HG03342 (cell line): ENCODE results near the gene ANO8.
"Not testable (repeated sequence)": the region's sequence is repeated elsewhere in the genome, so short reads cannot be mapped to it uniquely, and the experiment has no call there.

Experiments used
- ATAC-seq: cut with Tn5 transposase; IDR thresholded peaks from one replicate; pipeline ENCODE4 v1.9.1; 2021; ENCODE audit warnings: mild to moderate bottlenecking, moderate library complexity; ENCODE audit not compliant: unreplicated experiment

ANO8 gene

DNA sequence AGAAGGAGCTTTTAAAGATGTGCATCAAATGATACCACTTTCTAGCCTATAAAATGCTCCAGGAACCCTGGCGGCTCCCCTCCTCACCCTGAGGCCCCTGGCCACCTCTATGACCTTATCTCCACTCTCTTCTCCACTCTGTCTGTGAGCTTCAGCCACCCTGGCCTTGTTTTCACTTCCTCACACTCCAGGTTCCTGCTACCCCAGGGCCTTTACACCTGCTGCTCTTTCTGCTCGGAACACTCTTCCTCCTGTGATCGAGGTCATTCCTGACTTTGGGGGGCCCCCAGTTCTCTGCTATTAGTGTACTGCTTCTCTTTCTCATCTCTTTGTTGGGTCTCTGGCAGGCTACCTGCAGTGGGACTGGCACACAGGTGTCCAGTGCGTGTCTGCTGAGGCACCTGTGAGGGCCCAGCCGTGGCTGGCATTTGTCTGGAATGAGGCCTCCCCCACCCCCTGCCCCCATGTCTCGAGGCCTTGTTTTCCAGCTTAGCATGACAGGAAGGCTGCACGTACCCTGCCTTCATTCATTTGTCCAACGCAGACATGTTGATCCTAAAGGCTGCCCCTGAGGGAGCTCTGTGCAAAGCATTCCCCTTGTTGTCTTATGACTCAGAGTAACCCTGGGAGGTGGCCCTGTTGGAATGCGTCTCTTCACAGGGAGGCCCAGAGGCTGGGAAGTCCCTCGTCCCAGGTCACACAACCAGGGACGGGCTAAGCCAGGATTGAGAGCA is 23.0 kb downstream of the ANO8 start:
- ATAC-seq, result no peak

DNA sequence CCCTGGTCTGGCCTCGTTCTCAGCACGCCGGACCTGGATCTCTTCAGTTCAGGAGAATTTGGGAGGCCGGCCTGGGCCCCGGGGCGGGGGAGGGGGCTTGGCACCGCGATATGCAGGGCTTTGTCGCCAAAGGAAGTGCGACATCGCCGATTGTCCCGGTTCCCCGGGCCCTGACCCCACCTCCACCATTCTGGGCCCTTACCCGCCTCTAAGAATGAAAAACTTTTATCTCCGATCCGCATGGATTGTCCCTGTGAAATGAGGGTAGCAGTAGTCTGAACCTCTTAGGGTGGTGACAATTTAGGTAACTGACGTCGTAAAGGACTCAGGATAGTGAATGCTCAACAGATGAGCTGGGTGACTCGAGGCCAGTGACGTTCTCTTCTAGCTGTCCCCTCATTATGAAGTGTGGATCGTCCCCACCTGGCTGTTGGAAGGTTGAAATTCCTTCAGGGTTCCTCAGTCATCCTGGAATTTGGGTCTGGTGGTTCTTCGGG is 24.6 kb downstream of the ANO8 start:
- ATAC-seq, result no peak

DNA sequence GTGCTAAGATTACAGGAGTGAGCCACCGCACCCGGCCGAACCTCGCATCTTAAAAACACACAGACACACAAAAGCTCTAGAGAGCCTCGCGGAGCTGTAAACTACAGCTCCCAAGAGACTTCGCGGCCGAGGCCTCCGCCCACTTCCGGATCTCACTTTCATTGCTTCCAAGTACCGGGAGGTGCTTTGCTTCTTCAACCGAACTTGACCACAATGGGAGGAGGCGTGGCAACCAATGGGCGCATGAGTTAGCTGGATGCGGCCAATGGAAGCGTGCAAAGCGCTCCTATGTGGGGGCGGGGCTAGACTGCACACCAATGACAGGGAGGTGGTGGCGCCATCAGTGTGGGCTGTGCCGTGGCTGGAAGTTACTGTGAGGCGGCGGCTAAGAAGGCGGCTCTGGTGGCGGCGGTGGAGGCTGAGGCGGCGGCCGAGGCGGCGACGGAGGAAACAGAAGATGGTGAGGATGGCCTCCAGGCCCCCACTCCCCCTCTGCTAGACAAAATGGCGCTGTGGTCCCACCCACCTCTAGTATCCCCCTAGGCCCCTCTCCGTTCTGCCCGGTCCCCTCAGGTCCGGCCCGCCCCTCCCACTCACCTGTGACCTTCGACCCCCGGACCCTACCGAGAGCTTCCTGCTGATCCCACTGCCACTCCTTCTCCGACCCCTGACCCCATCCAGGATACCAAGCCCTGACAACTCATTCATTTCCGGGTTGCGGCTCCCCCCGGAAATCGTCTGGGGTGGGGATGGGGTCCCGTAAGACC is 25.3 kb downstream of the ANO8 start, which contains the start of gene DDA1:
TSS of gene DDA1 (plus strand) at position 366 of the 767 bp plus-strand sequence. CDS start at position 458, 92 bp downstream.
- ATAC-seq, result peak; percentile 60

DNA sequence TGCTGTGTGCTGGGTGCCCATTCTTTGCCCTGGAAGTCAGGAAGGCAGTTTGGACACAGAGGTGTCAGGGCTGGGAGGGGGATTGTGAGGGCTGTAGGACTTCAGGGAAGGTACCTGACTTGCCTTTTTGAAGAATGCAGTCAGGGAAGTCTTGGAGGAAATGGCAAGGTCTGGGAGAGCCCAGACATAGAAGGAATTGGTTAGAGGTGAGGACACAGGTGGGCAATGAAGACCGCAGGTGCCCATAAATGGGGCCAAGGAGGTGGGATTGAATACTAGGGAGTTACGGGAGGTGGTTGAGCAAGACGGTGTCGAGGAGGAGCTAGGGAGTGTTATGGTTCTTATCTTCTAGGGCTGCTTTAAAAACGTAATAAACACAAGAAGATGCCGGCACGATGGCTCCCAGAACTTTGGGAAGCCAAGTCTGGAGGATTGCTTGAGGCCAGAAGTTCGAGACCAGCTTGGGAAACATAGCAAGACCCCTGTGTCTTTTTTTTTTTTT is 26.7 kb downstream of the ANO8 start:
- ATAC-seq, result no peak

DNA sequence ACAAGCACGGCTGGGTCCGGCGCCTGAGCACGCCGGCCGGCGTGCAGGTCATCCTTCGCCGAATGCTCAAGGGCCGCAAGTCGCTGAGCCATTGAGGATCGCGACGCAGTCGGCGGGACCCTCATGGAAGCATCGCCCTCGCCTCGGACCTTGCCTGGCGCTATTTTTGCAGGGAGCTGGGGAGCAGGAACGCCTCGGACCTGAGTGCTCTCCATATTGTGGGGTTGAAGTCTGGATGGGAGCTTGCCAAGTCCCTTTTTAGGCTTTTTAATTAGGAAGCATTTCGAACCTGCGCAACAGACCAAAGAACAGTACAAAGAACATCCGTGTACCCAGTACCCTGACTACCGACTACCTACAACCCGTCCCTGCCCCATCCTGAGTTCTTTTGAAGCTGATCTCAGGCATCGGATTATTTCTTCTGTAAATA is 28.4 kb downstream of the ANO8 start:
- ATAC-seq, result no peak

DNA sequence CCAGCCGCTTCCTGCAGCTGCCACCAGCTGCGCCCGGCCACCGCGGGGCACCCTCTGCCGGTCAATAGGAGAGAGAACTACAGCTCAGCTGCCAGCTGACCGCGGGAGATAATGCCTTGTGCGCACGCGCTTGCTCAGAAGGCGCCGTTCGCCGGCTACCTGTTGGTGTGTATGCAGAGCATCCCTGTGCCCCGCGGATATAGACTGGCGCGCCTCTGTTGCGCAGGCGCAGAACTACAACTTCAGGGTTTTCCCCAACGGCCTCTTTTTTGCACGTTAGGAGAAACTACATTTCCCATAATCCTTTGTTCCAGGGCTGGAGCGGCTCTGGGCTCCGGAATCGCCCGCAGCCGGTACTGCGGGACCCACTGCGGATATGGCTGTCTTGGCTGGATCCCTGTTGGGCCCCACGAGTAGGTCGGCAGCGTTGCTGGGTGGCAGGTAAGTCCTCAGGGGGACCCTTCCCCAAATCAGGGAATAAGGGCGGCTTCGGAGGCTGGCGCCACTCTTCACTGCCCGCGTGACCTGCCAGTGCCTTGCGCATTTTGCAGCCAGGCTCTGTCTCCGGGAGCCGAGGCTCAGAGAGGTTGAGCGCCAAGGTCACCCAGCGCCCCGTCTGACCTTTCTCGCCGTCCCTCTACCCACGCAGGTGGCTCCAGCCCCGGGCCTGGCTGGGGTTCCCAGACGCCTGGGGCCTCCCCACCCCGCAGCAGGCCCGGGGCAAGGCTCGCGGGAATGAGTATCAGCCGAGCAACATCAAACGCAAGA is 29.0 kb downstream of the ANO8 start, which contains the start of gene MRPL34:
TSS of gene MRPL34 (plus strand) at position 356 of the 768 bp plus-strand sequence. CDS start at position 377, 21 bp downstream.
- peak; percentile 55 for ATAC-seq

DNA sequence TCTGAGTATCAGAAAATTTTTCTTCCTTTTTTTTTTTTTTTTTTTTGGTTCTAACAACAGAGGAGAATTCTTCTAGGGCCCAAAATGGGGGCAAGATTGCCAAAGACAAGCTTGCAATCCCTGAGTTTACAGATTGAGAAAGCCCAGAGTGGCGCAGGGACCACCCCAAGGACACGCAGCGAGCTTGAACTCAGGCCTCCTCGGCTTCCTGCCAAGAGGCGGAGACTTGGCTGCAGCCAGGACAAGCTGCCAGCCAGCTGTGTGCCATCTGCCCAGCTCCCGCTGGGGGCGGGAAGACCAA is 29.5 kb downstream of the ANO8 start:
- ATAC-seq, result no peak

DNA sequence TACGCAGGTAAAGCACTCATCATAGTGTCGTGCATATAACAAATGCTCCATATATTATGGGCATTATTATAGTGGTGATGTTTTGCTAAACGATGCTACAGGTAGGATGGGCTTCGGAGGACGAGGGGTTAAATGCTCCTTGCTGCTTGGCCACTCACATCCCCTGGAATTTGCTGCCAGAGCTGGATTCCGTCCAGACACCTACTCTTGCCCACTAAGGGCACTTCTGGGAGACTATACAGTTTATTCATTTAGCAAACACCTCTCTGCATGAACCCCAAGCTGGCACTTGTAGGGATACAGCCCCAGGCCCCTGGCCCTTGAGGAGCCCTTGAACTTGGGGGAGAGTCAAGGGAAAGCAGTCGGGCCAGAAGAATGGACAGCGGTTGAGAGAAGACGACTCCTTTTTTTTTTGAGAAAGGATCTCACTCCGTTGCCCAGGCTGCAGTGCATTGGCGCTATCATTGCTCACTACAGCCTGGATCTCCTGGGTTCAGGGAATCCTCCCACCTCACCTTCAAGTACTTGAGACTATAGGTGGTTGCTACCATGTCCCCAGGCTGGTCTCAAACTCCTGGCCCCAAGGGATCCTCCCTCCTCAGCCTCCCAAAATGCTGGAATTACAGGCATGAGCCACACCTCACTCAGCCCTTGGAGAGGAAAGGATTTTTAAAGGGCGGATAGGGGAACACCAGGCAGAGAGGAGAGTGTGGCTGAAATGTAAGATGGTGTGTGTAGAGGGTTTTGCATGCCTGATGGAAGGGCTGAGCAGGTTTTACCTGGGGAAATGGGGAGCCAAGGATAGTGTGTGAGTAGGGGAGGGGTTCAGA is 30.1 kb downstream of the ANO8 start:
- ATAC-seq, result no peak

DNA sequence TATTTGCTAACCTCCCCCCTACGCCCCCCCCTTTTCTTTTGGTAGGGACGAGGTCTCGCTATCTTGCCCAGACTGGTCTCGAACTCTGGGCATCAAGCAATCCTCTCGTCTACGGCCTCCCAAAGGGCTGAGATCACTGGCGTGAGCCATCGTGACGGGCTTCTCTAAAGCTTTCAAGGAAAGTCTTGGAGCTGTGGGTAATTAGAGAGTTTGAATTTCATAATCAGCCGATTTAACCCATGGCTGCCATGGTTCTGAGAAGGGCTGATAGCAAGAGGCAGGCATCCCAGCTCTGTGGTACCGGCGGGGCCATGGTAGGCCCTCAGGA is 30.8 kb downstream of the ANO8 start:
- ATAC-seq, result no peak

DNA sequence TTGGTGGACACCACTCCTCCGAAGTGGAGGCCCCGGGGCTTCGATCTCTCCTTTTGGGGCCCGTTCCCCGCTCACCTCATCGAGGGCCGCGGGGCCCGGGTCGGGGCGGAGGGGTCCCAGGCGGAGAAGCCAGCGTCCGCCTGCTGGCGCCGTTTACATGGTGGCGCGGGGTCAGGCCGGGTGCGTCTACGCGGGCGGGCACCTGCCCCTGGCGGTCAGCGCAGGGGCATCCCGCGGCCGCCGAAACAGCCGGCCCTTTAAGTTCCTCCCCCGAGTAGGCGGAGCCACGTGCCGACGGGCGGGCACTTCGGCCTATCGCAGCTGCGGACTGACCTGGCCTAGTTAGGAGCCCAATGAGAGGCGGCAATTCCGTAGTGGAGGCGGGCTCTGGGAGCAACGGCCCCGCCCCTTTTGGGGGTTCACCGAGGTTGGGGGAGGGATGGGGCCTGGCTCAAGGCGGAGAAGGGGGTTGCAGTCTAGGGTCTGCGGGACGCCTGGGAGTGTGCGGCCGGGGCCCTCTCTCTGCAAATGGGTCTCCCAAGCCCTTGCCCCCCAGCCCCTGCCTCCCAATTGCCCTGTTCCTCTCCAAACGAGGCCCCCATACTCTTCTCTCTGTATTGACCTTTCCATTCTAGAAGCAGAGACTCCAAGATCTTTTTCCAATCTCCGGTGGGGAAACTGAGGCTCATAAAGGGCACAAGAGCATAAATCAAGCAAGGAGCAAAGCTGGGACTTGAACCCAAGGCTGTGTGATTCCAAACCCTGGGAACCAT is 31.3 kb downstream of the ANO8 start, which contains the start of gene ABHD8:
TSS of gene ABHD8 (minus strand) at position 259 of the 773 bp plus-strand sequence. CDS start 1,809 bp downstream, outside the sequence.
- peak; percentile 63 for ATAC-seq

DNA sequence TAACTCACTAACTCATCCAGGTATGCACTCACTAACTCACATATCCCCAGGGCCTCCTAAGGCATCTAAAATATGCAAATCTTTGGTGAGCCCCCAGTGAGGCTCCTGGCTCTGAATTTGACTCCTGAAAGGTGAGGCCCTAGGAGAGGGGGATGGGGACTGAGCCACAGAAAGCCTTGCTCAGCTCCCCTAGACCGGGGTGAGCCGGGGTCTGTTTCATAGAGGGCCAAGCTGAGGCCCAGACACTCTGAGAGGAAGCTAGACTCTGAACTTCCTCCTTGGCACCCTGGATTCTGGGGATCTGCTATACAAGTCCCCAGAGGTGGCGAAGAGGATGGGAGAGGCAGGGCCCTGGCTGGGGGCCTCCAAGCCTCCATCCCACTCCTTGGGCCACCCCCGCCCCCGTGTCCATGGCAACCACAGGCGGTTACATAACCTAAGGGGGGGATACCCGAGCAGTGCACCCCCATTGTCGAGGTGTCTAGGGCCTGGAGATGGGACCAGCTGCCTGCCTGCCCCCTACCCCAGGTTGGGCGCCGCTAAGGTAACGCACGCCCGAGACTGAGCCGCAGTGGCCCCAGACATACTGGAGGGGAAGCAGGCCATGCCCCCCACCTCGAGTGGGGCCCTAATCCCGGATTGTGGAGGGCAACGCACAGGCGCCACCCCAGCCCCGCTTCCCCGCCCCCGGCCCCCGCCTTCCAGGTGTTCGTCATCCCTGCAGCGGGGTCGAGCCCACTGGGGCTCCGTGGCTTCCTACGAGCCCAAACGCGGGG is 32.1 kb downstream of the ANO8 start:
- ATAC-seq, result no peak

DNA sequence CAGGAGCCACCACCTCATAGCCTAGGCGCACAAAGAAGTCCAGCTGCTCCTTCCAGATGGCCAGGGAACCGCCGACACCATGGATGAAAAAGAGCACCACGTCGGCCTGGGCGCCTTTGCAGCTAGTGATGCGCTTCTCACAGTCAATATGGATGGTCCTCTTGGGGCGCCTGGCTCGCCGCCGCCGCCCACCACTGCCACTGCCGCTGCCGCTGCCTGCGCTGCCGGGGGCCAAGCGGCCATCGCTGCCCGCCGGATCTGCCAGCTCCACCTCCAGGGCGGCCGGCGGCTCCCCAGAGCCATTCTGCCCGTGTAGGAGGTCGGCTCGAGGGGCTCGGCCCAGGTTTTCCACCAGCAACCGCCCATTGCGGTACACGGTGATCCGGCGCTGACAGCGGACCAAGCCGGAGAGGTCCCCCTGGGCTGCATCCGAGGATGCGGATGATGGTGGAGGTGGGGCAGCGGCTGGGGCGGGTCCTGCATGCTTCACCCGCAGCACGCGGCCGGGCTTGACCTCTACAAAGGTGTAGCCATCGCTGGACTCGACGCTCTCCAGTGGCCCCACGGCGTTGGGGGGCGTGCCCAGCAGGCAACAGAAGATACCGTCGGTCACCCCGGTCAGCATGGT is 33.5 kb downstream of the ANO8 start:
- no peak for ATAC-seq

DNA sequence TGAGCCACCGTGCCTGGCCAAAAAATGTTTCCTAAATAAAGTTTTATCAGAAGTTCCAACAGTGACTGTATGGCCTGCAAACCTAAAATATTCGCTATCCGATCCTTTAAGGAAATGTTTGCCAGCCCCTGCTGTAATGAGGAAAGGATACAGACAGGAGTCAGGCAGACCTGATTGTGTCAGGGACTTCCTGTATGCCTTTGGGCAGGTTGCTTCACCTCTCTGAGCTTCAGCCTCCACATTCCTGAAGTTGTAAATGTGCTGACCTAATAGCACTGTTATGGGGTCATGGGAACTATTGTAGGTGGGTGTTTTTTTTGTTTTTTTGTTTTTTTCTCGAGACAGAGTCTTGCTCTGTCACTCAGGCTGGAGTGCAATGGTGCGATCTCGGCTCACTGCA is 37.7 kb downstream of the ANO8 start:
- ATAC-seq, result no peak

DNA sequence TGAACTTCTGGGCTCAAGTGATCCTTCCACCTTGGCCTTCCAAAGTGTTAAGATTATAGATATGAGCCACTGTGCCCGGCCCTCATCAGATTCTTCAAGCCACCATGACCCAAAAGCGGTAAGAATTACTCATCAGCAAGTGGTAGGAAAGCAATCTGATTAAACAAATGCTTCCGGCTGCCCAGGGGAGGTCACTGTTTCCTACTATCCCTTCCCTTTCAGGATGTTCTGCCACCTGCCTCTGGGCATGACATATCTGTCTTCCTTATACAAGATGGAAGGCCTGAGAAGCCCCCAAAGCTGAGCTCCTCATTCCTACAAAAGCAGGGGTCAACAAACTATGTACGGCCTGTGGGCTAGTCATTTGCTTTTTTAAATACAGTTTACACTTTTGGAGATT is 38.4 kb downstream of the ANO8 start:
- no peak for ATAC-seq

DNA sequence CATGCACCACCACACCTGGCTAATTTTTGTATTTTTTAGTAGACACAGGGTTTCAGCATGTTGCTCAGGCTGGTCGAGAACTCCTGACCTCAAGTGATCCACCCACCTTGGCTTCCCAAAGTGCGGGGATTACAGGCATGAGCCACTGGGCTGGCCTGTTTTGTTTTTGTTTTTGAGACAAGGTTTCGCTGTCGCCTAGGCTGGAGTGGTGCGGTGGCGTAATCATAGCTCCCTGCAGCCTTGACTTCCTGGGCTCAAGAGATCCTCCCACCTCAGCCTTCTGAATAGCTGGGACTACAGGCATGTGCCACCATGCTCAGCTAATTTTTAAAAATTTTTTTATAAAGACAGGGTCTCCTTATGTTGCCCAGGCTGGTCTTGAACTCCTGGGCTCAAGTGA is 39.1 kb downstream of the ANO8 start:
- ATAC-seq, result not testable (repeated sequence)

DNA sequence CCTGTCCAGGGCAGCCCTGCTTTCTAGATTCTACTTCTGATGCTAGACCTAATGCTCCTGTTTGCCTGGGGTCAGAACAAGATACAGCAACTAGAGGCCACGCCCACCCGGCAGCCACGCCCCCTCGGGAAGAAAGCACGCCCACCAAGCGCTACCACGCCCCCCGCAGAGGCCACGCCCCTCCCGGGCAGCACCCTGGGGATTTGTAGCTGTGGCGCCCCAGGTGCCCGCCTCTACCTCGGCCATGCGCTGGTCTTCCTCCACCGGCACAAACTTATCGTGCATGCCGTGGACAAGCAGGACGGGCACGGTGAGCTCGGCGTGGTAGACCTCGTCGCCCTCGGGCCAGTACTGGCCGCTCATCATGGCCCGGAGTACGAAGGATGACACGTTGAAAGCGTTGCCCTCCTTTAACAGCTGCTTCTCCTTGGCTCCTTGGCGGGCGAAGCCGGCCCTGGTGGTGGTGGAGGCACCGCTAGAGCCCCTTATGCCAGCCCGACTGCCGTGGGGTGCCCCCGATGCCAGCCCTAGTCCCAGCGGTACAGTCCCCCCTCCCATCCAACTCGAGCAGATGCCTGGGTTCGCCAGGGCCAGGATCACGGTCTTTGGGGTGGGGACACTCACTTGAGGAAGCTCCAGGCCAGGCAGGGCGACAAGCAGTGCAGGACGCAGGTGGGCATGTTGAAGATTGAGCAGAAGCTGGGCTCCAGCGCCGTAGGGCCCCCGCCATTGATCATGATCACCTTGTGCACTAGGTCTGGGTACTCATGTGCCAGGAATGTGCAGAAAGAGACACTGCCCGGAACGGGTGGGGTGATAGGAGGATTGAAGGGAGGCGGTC is 40.4 kb downstream of the ANO8 start:
- ATAC-seq, result no peak

DNA sequence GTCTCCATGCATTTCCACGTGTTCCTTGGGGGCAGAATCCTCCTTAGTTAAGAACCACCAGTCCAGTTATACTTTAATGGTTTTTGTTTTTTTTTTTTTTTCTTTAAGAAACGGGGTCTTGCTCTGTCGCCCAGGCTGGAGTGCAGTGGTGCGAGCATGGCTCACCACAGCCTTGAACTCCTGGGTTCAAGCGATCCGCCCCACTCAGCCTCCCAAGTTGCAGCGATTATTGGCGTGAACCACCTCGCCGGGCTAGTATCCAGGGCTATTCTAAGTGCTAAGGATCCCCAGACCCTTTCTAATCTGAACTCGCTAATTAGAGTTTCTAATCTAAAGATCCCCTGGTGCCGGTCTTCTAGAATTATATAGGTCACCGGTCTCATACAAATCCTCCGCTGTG is 41.0 kb downstream of the ANO8 start:
- no peak for ATAC-seq
